H1 (cell line): Measurements from ENCODE around the gene PCBP1. TPM values are rescaled to one million over a fixed set of nuclear protein-coding genes. Genes with fewer than 3 reads are reported as not detected.

ENCODE experiments used
- CTCF ChIA-PET: fragments of 300-600 bp; sonication (Branson Sonifier 250); formaldehyde crosslinking; loops from one replicate; lab custom pipeline; 2021; ENCODE audit not compliant: partially characterized antibody; lab: Charles Lee
- POLR2A ChIA-PET: fragments of 300-600 bp; sonication (Branson Sonifier 250); formaldehyde crosslinking; loops from one replicate; lab custom pipeline; 2021; ENCODE audit warnings: inconsistent platforms; ENCODE audit not compliant: partially characterized antibody; lab: Charles Lee
- DNase-seq, 2 experiments: peaks; one replicate each; pipeline versions ENCODE4 v3.0.0 to v3.0.0-alpha.2; 2010 to 2022; ENCODE audit warnings: low spot score in 2 of 2, low read depth in 1 of 2, mixed read lengths in 1 of 2
- FAIRE-seq: peaks from 2 replicates; lab custom pipeline; 2011; peaks lifted over from hg19 to GRCh38; lab: Jason Lieb, UNC
- H2AFZ ChIP-seq: 2 replicates; pipeline ENCODE4 v1.8.1; 2012; ENCODE audit warnings: low read length, inconsistent platforms
- H2AK5ac ChIP-seq: 2 replicates; pipeline ENCODE4 v1.6.1; 2013; ENCODE audit warnings: low read depth, low read length
- H2BK120ac ChIP-seq: replicated peaks from 2 replicates; pipeline ENCODE3; 2013; ENCODE audit warnings: low read depth, low read length, inconsistent platforms
- H2BK12ac ChIP-seq: 2 replicates; pipeline ENCODE4 v1.6.1; 2013; ENCODE audit warnings: low read depth, low read length
- H2BK15ac ChIP-seq: 2 replicates; pipeline ENCODE4 v1.6.1; 2013; ENCODE audit warnings: low read length
- H2BK20ac ChIP-seq: 2 replicates; pipeline ENCODE4 v1.6.1; 2013; ENCODE audit warnings: low read length
- H2BK5ac ChIP-seq: 2 replicates; pipeline ENCODE4 v1.6.1; 2013; ENCODE audit warnings: low read depth, low read length
- H3K14ac ChIP-seq: 2 replicates; pipeline ENCODE4 v1.6.1; 2013; ENCODE audit warnings: inconsistent platforms; ENCODE audit not compliant: insufficient read length
- H3K18ac ChIP-seq: 2 replicates; pipeline ENCODE4 v1.6.1; 2013; ENCODE audit warnings: low read length; ENCODE audit errors: extremely low read depth
- H3K23ac ChIP-seq: 2 replicates; pipeline ENCODE4 v1.6.1; 2013; ENCODE audit warnings: inconsistent platforms; ENCODE audit not compliant: insufficient read length
- H3K23me2 ChIP-seq: 2 replicates; pipeline ENCODE4 v1.6.1; 2013; ENCODE audit warnings: low read depth, low read length
- H3K27ac ChIP-seq: 2 replicates; pipeline ENCODE4 v1.6.1; 2011; ENCODE audit warnings: low read depth, low read length, inconsistent platforms
- H3K27me3 ChIP-seq, 4 experiments: replicated peaks in 1 of 4; 1 replicate in 1 of 4; 2 replicates in 3 of 4; pipeline versions ENCODE4 v1.6.1 to v1.8.1; 2011 to 2013; ENCODE audit warnings: low read length in 3 of 4, mild to moderate bottlenecking in 3 of 4, inconsistent platforms in 2 of 4, mixed read lengths in 2 of 4, moderate library complexity in 1 of 4; ENCODE audit not compliant: control insufficient read depth in 3 of 4, insufficient read depth in 3 of 4; ENCODE audit errors: extremely low read depth in 1 of 4
- H3K36me3 ChIP-seq, 4 experiments: 2 replicates each; pipeline versions ENCODE4 v1.6.1 to v1.8.1; 2011 to 2013; ENCODE audit warnings: mild to moderate bottlenecking in 4 of 4, low read length in 3 of 4, moderate library complexity in 2 of 4, control low read depth in 1 of 4, inconsistent platforms in 1 of 4; ENCODE audit not compliant: insufficient read depth in 4 of 4, control insufficient read depth in 2 of 4
- H3K4ac ChIP-seq: replicated peaks from 2 replicates; pipeline ENCODE3; 2013; ENCODE audit warnings: low read length, low read depth, mixed read lengths, inconsistent platforms; ENCODE audit not compliant: insufficient read length
- H3K4me1 ChIP-seq, 4 experiments: replicated peaks in 1 of 4; 1 replicate in 1 of 4; 2 replicates in 3 of 4; pipeline versions ENCODE4 v1.6.1 to v1.8.1; 2011 to 2013; ENCODE audit warnings: low read length in 3 of 4, inconsistent platforms in 2 of 4, mixed read lengths in 1 of 4; ENCODE audit not compliant: insufficient read depth in 4 of 4, control insufficient read depth in 3 of 4
- H3K4me2 ChIP-seq, 2 experiments: 2 replicates each; pipeline versions ENCODE4 v1.6.1 to v1.8.1; 2011 to 2013; ENCODE audit warnings: low read depth in 2 of 2, low read length in 2 of 2, control low read depth in 1 of 2, inconsistent platforms in 1 of 2, mild to moderate bottlenecking in 1 of 2; ENCODE audit not compliant: insufficient read depth in 1 of 2
- H3K4me3 ChIP-seq, 4 experiments: fragments of 200-600, 300-600 bp in 1 of 4; sonication (generic), shearing (Covaris generic), sonication (Bioruptor Twin) in 1 of 4; 2 replicates each; pipeline versions ENCODE4 v1.5.1 to v1.8.1; 2011 to 2016; ENCODE audit warnings: low read length in 4 of 4, low read depth in 3 of 4, control low read depth in 2 of 4, inconsistent platforms in 2 of 4, mild to moderate bottlenecking in 2 of 4, mixed read lengths in 1 of 4, moderate library complexity in 1 of 4; ENCODE audit not compliant: insufficient read depth in 2 of 4; ENCODE audit errors: extremely low read depth in 1 of 4
- H3K56ac ChIP-seq: replicated peaks from 2 replicates; pipeline ENCODE3; 2013; ENCODE audit warnings: low read depth, mild to moderate bottlenecking, mixed read lengths, low read length, inconsistent platforms; ENCODE audit not compliant: insufficient read length
- H3K79me1 ChIP-seq: 2 replicates; pipeline ENCODE4 v1.6.1; 2013; ENCODE audit warnings: low read depth, low read length, control low read depth
- H3K79me2 ChIP-seq, 2 experiments: 2 replicates each; pipeline versions ENCODE4 v1.6.1 to v1.8.1; 2012 to 2013; ENCODE audit warnings: low read length in 2 of 2, mild to moderate bottlenecking in 2 of 2, inconsistent platforms in 1 of 2; ENCODE audit not compliant: insufficient read depth in 2 of 2, control insufficient read depth in 1 of 2
- H3K9ac ChIP-seq, 4 experiments: replicated peaks in 1 of 4; 1 replicate in 1 of 4; 2 replicates in 3 of 4; pipeline versions ENCODE4 v1.6.1 to v1.8.1; 2011 to 2013; ENCODE audit warnings: low read depth in 3 of 4, low read length in 3 of 4, control low read depth in 2 of 4, mild to moderate bottlenecking in 2 of 4, moderate library complexity in 2 of 4, inconsistent platforms in 1 of 4; ENCODE audit errors: extremely low read depth in 1 of 4
- H3K9me3 ChIP-seq, 2 experiments: 2 replicates each; pipeline versions ENCODE4 v1.6.1 to v1.8.1; 2012 to 2013; ENCODE audit warnings: mild to moderate bottlenecking in 2 of 2, moderate library complexity in 2 of 2, control low read depth in 1 of 2, inconsistent platforms in 1 of 2, low read depth in 1 of 2, low read length in 1 of 2, mixed read lengths in 1 of 2; ENCODE audit not compliant: insufficient read depth in 2 of 2
- H4K20me1 ChIP-seq, 2 experiments: replicated peaks in 1 of 2; 2 replicates each; pipeline versions ENCODE3 to v1.8.1; 2011 to 2013; ENCODE audit warnings: inconsistent platforms in 2 of 2, low read length in 2 of 2, mild to moderate bottlenecking in 1 of 2; ENCODE audit not compliant: insufficient read depth in 2 of 2, control insufficient read depth in 1 of 2
- H4K5ac ChIP-seq: 2 replicates; pipeline ENCODE4 v1.6.1; 2013; ENCODE audit warnings: low read length, low read depth, mixed read lengths, inconsistent platforms; ENCODE audit not compliant: insufficient read length
- H4K8ac ChIP-seq: 2 replicates; pipeline ENCODE4 v1.8.0; 2013; ENCODE audit warnings: mild to moderate bottlenecking, moderate library complexity, low read length, inconsistent platforms; ENCODE audit not compliant: insufficient read depth; ENCODE audit errors: extremely low read depth
- H4K91ac ChIP-seq: replicated peaks from 2 replicates; pipeline ENCODE3; 2013; ENCODE audit warnings: low read length, mixed read lengths, inconsistent platforms; ENCODE audit not compliant: insufficient read length
- EGR1 ChIP-seq: IDR thresholded peaks from 2 replicates; pipeline ENCODE4 v1.6.1; 2011; ENCODE audit warnings: low read depth, low read length, borderline replicate concordance
- KDM4A ChIP-seq: IDR thresholded peaks from one replicate; pipeline ENCODE4 v1.7.1; 2012; ENCODE audit warnings: low read depth, mild to moderate bottlenecking, moderate library complexity, low read length, inconsistent platforms; ENCODE audit not compliant: severe bottlenecking
- RFX5 ChIP-seq: IDR thresholded peaks from 2 replicates; pipeline ENCODE4 v1.6.1; 2011; ENCODE audit warnings: low read depth, low read length, improper control_type of control experiment, borderline replicate concordance
- WGBS, 2 experiments: shearing (Covaris generic) in 1 of 2; methylation state at CpG; one replicate each; pipeline versions ENCODE4 v1.1.6 to v1.1.7; 2013 to 2015; ENCODE audit warnings: low lambda C conversion rate in 2 of 2, mixed read lengths in 2 of 2, inconsistent platforms in 1 of 2, low coverage in 1 of 2, missing lambda C conversion rate in 1 of 2; ENCODE audit not compliant: insufficient replicate concordance in 2 of 2, insufficient coverage in 1 of 2, insufficient read length in 1 of 2; ENCODE audit errors: extremely low coverage in 1 of 2, missing lambda C conversion rate in 1 of 2; 5-methylcytosine and 5-hydroxymethylcytosine counted together
- polyA plus RNA-seq, 7 experiments: library from polyadenylated mRNA; depleted of rRNA in 3 of 7; stranded (reverse) in 5 of 7; unstranded in 2 of 7; fragments of >200 nt in 5 of 7; fragments of 200-250 nt in 2 of 7; gene quantifications; 1 replicate in 5 of 7; 2 replicates in 1 of 7; 4 replicates in 1 of 7; pipeline versions ENCODE4 v1.2.1 to v1.2.3, GENCODE V29; 2011 to 2013; ENCODE audit warnings: missing spikeins in 2 of 7, mixed read lengths in 2 of 7
- total RNA-seq: library from RNA; stranded (reverse); fragmentation: NEBNext Ultra II Directional; extraction: Animal tissue kit (Norgen Biotek cat#: 25700); gene quantifications from 2 replicates; pipeline ENCODE4 v1.2.1, GENCODE V29; 2021

The PCBP1 gene
- total and polyA plus RNA-seq, 2 of the 8 experiments (the other 6 are each of a cell fraction or from before 2014, with no cell fraction given): 279 to 493 TPM

DNA sequence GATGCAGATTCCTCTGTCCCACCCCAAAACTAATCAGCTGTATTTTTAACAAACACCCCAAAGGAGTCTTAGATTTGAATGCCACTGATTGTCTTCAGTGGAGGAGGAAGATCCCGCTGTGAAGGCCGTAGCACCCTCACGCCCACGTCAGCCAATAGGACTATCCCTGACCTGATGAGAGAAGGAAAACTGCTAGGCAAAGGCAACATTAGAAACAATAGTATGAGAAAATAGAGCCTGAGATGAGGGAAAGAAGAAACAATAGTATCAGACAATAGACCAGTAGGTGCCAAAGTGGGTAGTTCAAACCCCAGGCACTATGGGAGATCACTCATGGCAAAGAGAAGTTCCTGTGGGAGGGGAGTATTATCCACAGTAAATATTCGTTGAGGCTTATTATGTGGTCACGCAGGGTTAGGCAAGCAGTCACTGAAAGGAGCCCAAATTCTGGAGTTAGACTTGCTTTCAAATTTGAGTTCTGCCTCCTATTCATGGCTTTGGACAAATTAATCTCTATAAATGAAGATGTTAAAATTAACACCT, 2.8 kb downstream of the PCBP1 start:
- H3K9ac ChIP-seq: peak overlapping the region in 3 of 4 experiments; percentile 17 to 34 (median 22); a peak in 1 of 7 replicates
- no peaks in the 10 kb centered on the region for H3K27me3 ChIP-seq
- H4K20me1 ChIP-seq: peaks cover 1 to 2% of the 10 kb centered on the region in 2 experiments
- H2BK12ac ChIP-seq: no peak overlapping the region
- peak overlapping the region; percentile 83 to 94 for H3K4me2 ChIP-seq
- H3K27ac ChIP-seq: peak overlapping the region; percentile 7; the same call in 1 of the 2 replicates
- no peak overlapping the region for H3K23ac ChIP-seq
- no peak for TF ChIP-seq KDM4A
- TF ChIP-seq RFX5: 0 out of 2 replicates have a peak, but pooled peaks have one; percentile 10
- TF ChIP-seq EGR1: peak; percentile 44; the same call in 1 of the 2 replicates
- DNase-seq: no peak
- H3K23me2 ChIP-seq: peaks cover 8% of the 10 kb centered on the region
- H3K56ac ChIP-seq: no peak overlapping the region
- ChIA-PET CTCF (interaction anchor here (0.6 to 2.6 kb wide), 3 partner anchors 14 to 128 kb away, joined by 3 to 14 read pairs (median 6); partner anchors contain the start of gene ASPRV1), POLR2A (interaction anchor here (0.6 to 32.2 kb wide), 9 partner anchors 9 to 207 kb away, joined by 3 to 1553 read pairs (median 4); partner anchors contain the start of gene MXD1)
- peaks cover 3 to 12% (median 4%) of the 10 kb centered on the region in 4 experiments; a peak in 5 of 7 replicates for H3K4me1 ChIP-seq
- FAIRE-seq: no peak
- peak overlapping the region; percentile 71 for H2AK5ac ChIP-seq
- H3K79me2 ChIP-seq: peaks cover 7 to 20% of the 10 kb centered on the region in 2 experiments
- peak overlapping the region; percentile 35; the same call in 1 of the 2 replicates for H3K18ac ChIP-seq
- no peak overlapping the region for H3K14ac ChIP-seq
- no peaks in the 10 kb centered on the region for H3K79me1 ChIP-seq
- peak overlapping the region; percentile 1; the same call in 1 of the 2 replicates for H2BK5ac ChIP-seq
- H2BK120ac ChIP-seq: no peak overlapping the region
- peak overlapping the region; percentile 17 to 99 (median 67); a peak in 7 of 8 replicates for H3K4me3 ChIP-seq
- H3K9me3 ChIP-seq: no peaks in the 10 kb centered on the region
- no peak overlapping the region for H2AFZ ChIP-seq
- H4K8ac ChIP-seq: no peak overlapping the region
- no peak overlapping the region for H4K5ac ChIP-seq
- peaks cover 0 to 14% (median 3%) of the 10 kb centered on the region in 4 experiments; a peak in 4 of 8 replicates for H3K36me3 ChIP-seq
- 35% methylated on average over 6 of the region's 6 CpGs; no CpG with 5 or more reads in 1 of the 2 experiments for WGBS, 2 experiments
- H3K4ac ChIP-seq: no peak overlapping the region
- no peak overlapping the region for H2BK20ac ChIP-seq
- no peak overlapping the region for H4K91ac ChIP-seq
- 0 out of 2 replicates have a peak overlapping the region, but pooled peaks have one; percentile 41 for H2BK15ac ChIP-seq
